Neuronal stem cell (in vitro differentiated cells): ENCODE measurements around the gene PRCP.

Experiments
- DNase-seq: peaks from one replicate; pipeline ENCODE4 v3.0.0-alpha.2; 2013; ENCODE audit warnings: low spot score
- H2AFZ ChIP-seq: one replicate; pipeline ENCODE4 v1.6.1; 2013; ENCODE audit warnings: mild to moderate bottlenecking, low read length, inconsistent platforms
- H2AK5ac ChIP-seq: 2 replicates; pipeline ENCODE4 v1.6.1; 2013; ENCODE audit warnings: low read depth, mild to moderate bottlenecking, inconsistent platforms, low read length, moderate library complexity, mixed read lengths
- H2BK120ac ChIP-seq: 2 replicates; pipeline ENCODE4 v1.6.1; 2013; ENCODE audit warnings: low read depth, mild to moderate bottlenecking, inconsistent platforms, low read length, moderate library complexity, mixed read lengths
- H2BK12ac ChIP-seq: one replicate; pipeline ENCODE4 v1.6.1; 2013; ENCODE audit warnings: low read length, inconsistent platforms
- H2BK15ac ChIP-seq: 2 replicates; pipeline ENCODE4 v1.6.1; 2013; ENCODE audit warnings: mild to moderate bottlenecking, low read length, inconsistent platforms, mixed read lengths
- H2BK5ac ChIP-seq: one replicate; pipeline ENCODE4 v1.6.1; 2013; ENCODE audit warnings: inconsistent platforms, mild to moderate bottlenecking, low read length, moderate library complexity
- H3K14ac ChIP-seq: one replicate; pipeline ENCODE4 v1.6.1; 2013; ENCODE audit warnings: low read length, inconsistent platforms
- H3K18ac ChIP-seq: 2 replicates; pipeline ENCODE4 v1.6.1; 2013; ENCODE audit warnings: low read length, inconsistent platforms
- H3K23ac ChIP-seq: 2 replicates; pipeline ENCODE4 v1.6.1; 2013; ENCODE audit warnings: low read depth, mild to moderate bottlenecking, mixed read lengths, low read length, inconsistent platforms; ENCODE audit not compliant: poor library complexity
- H3K27ac ChIP-seq: replicated peaks from 3 replicates; pipeline ENCODE4 v1.5.1; 2013; ENCODE audit warnings: low read length, inconsistent platforms
- H3K27me3 ChIP-seq, 3 experiments: 2 replicates each; pipeline ENCODE4 v1.6.1; 2013; ENCODE audit warnings: low read length in 3 of 3, mild to moderate bottlenecking in 2 of 3, inconsistent platforms in 1 of 3, low read depth in 1 of 3, mixed read lengths in 1 of 3, moderate library complexity in 1 of 3; ENCODE audit not compliant: control insufficient read depth in 3 of 3, insufficient read depth in 3 of 3
- H3K36me3 ChIP-seq, 2 donors: replicated peaks in 1 of 2; 2 replicates each; pipeline ENCODE4 v1.6.1; 2013; ENCODE audit warnings: low read length in 2 of 2; ENCODE audit not compliant: control insufficient read depth in 2 of 2, insufficient read depth in 2 of 2
- H3K4ac ChIP-seq: 2 replicates; pipeline ENCODE4 v1.6.1; 2013; ENCODE audit warnings: inconsistent platforms, mild to moderate bottlenecking, low read length, moderate library complexity
- H3K4me1 ChIP-seq, 2 donors: 1 replicate in 1 of 2; 2 replicates in 1 of 2; pipeline ENCODE4 v1.6.1; 2013; ENCODE audit warnings: low read length in 2 of 2, low read depth in 1 of 2; ENCODE audit not compliant: control insufficient read depth in 2 of 2, insufficient read depth in 1 of 2
- H3K4me2 ChIP-seq: one replicate; pipeline ENCODE4 v1.6.1; 2013; ENCODE audit warnings: mild to moderate bottlenecking, low read length, inconsistent platforms; ENCODE audit not compliant: insufficient read depth, poor library complexity, severe bottlenecking
- H3K4me3 ChIP-seq, 2 donors: 2 replicates each; pipeline ENCODE4 v1.5.1; 2013; ENCODE audit warnings: low read length in 2 of 2, mild to moderate bottlenecking in 2 of 2, inconsistent platforms in 1 of 2, moderate library complexity in 1 of 2
- H3K79me1 ChIP-seq: one replicate; pipeline ENCODE4 v1.6.1; 2013; ENCODE audit warnings: low read depth, mild to moderate bottlenecking, inconsistent platforms, low read length, moderate library complexity
- H3K9ac ChIP-seq: one replicate; pipeline ENCODE4 v1.6.1; 2013; ENCODE audit warnings: mild to moderate bottlenecking, low read depth, low read length, inconsistent platforms; ENCODE audit not compliant: poor library complexity
- H3K9me3 ChIP-seq, 2 donors: replicated peaks in 1 of 2; 2 replicates each; pipeline versions ENCODE3 to v1.6.1; 2013; ENCODE audit warnings: low read length in 2 of 2, mild to moderate bottlenecking in 2 of 2, inconsistent platforms in 1 of 2, low read depth in 1 of 2, mixed read lengths in 1 of 2, moderate library complexity in 1 of 2; ENCODE audit not compliant: control insufficient read depth in 2 of 2, insufficient read depth in 1 of 2
- H4K8ac ChIP-seq: one replicate; pipeline ENCODE4 v1.6.1; 2013; ENCODE audit warnings: low read depth, mild to moderate bottlenecking, inconsistent platforms, low read length, moderate library complexity
- H4K91ac ChIP-seq: one replicate; pipeline ENCODE4 v1.6.1; 2013; ENCODE audit warnings: low read length, low read depth, mild to moderate bottlenecking, inconsistent platforms; ENCODE audit not compliant: poor library complexity
- WGBS, 2 donors: extraction: QIAGEN DNeasy Blood & Tissue Kit; methylation state at CpG; one replicate each; pipeline ENCODE4 v1.1.7; 2013; ENCODE audit warnings: missing lambda C conversion rate in 2 of 2, mixed read lengths in 1 of 2; ENCODE audit not compliant: insufficient read length in 2 of 2, insufficient replicate concordance in 1 of 2; ENCODE audit errors: extremely low coverage in 2 of 2; 5-methylcytosine and 5-hydroxymethylcytosine counted together

The PRCP gene

DNA sequence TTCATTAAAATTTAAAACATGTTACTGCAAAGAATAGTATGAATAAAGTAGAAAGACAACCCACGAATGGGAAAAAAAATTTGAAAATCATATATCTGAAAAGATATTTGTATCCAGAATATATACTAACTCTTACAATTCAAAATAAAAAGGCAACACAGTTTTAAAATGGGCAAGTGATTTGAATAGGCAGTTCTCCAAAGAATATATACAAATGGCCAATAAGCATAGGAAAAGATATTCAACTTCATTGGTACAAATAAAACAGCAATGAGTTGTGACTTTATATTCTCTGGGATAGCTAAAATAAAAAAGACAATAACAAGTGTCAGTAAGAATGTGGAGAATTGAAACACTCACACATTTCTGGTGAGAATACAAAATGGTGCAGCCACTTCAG lies 125.0 kb downstream of the PRCP start:
- H3K4me2 ChIP-seq = no peak overlapping the region
- H2BK5ac ChIP-seq = no peak overlapping the region
- no peak overlapping the region for H2AK5ac ChIP-seq
- H3K4me1 ChIP-seq = no peaks in the 10 kb centered on the region
- WGBS, 2 donors = no CpG with 5 or more reads among the region's 1 CpG
- H3K27me3 ChIP-seq = no peaks in the 10 kb centered on the region
- H2BK12ac ChIP-seq = no peak overlapping the region
- H3K4me3 ChIP-seq = no peak overlapping the region
- H3K9ac ChIP-seq = no peak overlapping the region
- no peak overlapping the region for H2AFZ ChIP-seq
- no peak overlapping the region for H3K23ac ChIP-seq
- DNase-seq = no peak
- H4K8ac ChIP-seq = no peak overlapping the region
- H3K14ac ChIP-seq = no peak overlapping the region
- no peak overlapping the region for H4K91ac ChIP-seq
- no peak overlapping the region for H3K18ac ChIP-seq
- H2BK120ac ChIP-seq = no peak overlapping the region
- no peaks in the 10 kb centered on the region for H3K36me3 ChIP-seq
- no peaks in the 10 kb centered on the region for H3K9me3 ChIP-seq
- no peak overlapping the region for H3K27ac ChIP-seq
- no peaks in the 10 kb centered on the region for H3K79me1 ChIP-seq
- no peak overlapping the region for H3K4ac ChIP-seq
- no peak overlapping the region for H2BK15ac ChIP-seq
